PC-9 (cell line): ENCODE results near the gene MELK. TPM values are rescaled to one million over a fixed set of nuclear protein-coding genes. Genes with fewer than 3 reads are reported as not detected.

ENCODE experiments used
- BruUV-seq: library from RNA; stranded (reverse); fragments of 400-500 nt; replicated peaks from 2 replicates; lab custom pipeline; 2021; lab: Mats Ljungman, UMichigan
- CTCF ChIA-PET: fragments of 300-600 bp; sonication (Branson Sonifier 250); formaldehyde crosslinking; loops from one replicate; lab custom pipeline; 2022; ENCODE audit warnings: antibody characterized with exemption; lab: Charles Lee
- POLR2A ChIA-PET: fragments of 300-600 bp; sonication (Branson Sonifier 250); formaldehyde crosslinking; loops from one replicate; lab custom pipeline; 2022; ENCODE audit warnings: antibody characterized with exemption; ENCODE audit not compliant: unreplicated experiment; lab: Charles Lee
- DNase-seq, 2 experiments: peaks; one replicate each; pipeline versions ENCODE4 v3.0.0 to v3.0.0-alpha.2; 2015 to 2022; ENCODE audit warnings: mixed read lengths in 1 of 2
- H2AFZ ChIP-seq: fragments of 200-600 bp; sonication (generic); 2 replicates; pipeline ENCODE4 v1.8.1; 2017; ENCODE audit warnings: antibody characterized with exemption
- H3F3A ChIP-seq: fragments of 200-600 bp; sonication (generic); 2 replicates; pipeline ENCODE4 v1.8.1; 2017; ENCODE audit warnings: antibody characterized with exemption, mild to moderate bottlenecking, low read depth; ENCODE audit not compliant: insufficient read depth
- H3K27ac ChIP-seq: fragments of 200-600 bp; sonication (generic); 2 replicates; pipeline ENCODE4 v1.6.1; 2016; ENCODE audit warnings: mixed run types
- H3K27me3 ChIP-seq: fragments of 200-600 bp; sonication (generic); 2 replicates; pipeline ENCODE4 v1.6.1; 2016; ENCODE audit warnings: low read depth, mixed run types; ENCODE audit not compliant: insufficient read depth
- H3K36me3 ChIP-seq: fragments of 200-600 bp; sonication (generic); 2 replicates; pipeline ENCODE4 v1.6.1; 2016; ENCODE audit warnings: low read depth, mixed run types
- H3K4me1 ChIP-seq: fragments of 200-600 bp; sonication (generic); replicated peaks from 2 replicates; pipeline ENCODE4 v1.6.1; 2016; ENCODE audit warnings: mixed run types; ENCODE audit not compliant: insufficient read depth
- H3K4me2 ChIP-seq: fragments of 200-600 bp; sonication (generic); 2 replicates; pipeline ENCODE4 v1.6.1; 2017; ENCODE audit warnings: mixed run types
- H3K4me3 ChIP-seq: fragments of 200-600 bp; sonication (generic); 2 replicates; pipeline ENCODE4 v1.6.1; 2016; ENCODE audit warnings: mixed run types
- H3K79me2 ChIP-seq: fragments of 200-600 bp; sonication (generic); 2 replicates; pipeline ENCODE4 v1.6.1; 2017; ENCODE audit warnings: low read depth, mixed run types
- H3K9me2 ChIP-seq: fragments of 200-600 bp; sonication (generic); 2 replicates; pipeline ENCODE4 v1.8.1; 2017; ENCODE audit warnings: mild to moderate bottlenecking; ENCODE audit not compliant: insufficient read depth
- H3K9me3 ChIP-seq: fragments of 200-600 bp; sonication (generic); 2 replicates; pipeline ENCODE4 v1.8.1; 2016; ENCODE audit warnings: low read depth; ENCODE audit not compliant: insufficient read depth
- H4K20me1 ChIP-seq: fragments of 200-600 bp; sonication (generic); 2 replicates; pipeline ENCODE4 v1.8.1; 2017; ENCODE audit not compliant: insufficient read depth
- CTCF ChIP-seq: fragments of 200-600 bp; sonication (generic); conservative IDR thresholded peaks from 2 replicates; pipeline ENCODE4 v1.6.1; 2017; ENCODE audit warnings: mixed run types, antibody characterized with exemption, mild to moderate bottlenecking, moderate library complexity
- EZH2 ChIP-seq: fragments of 200-600 bp; sonication (generic); IDR thresholded peaks from 2 replicates; pipeline ENCODE4 v1.8.0; 2017; ENCODE audit warnings: antibody characterized with exemption, low read depth
- intact Hi-C: fragments of 100-400 bp; cut with micrococcal nuclease; formaldehyde crosslinking; loops from one replicate; pipeline ENCODE4 v1.10.0; 2022; ENCODE audit not compliant: unreplicated experiment
- total RNA-seq: library from RNA; stranded (reverse); gene quantifications from 2 replicates; pipeline ENCODE4 v1.2.3, GENCODE V29; 2021

MELK gene
- total RNA-seq, 1 experiment from 2014 or later = 48.1 TPM

- Histone ChIP-seq H3K4me3 (no peak overlapping the region), H3K9me3 (no peaks in the 10 kb centered on the region), H3K36me3 (no peaks in the 10 kb centered on the region; the same call in 1 of the 2 replicates), H4K20me1 (no peaks in the 10 kb centered on the region), H3K27ac (no peak overlapping the region), H3F3A (no peaks in the 10 kb centered on the region), H3K79me2 (no peaks in the 10 kb centered on the region), H3K4me1 (no peaks in the 10 kb centered on the region), H2AFZ (no peak overlapping the region), H3K4me2 (no peak overlapping the region), H3K9me2 (no peaks in the 10 kb centered on the region), H3K27me3 (no peaks in the 10 kb centered on the region)
- no peak for DNase-seq
- BruUV-seq = no TSS peak
- POLR2A ChIA-PET = no interaction called here
- TF ChIP-seq EZH2 = no peak
- CTCF ChIA-PET = no interaction called here
- intact Hi-C loops = no loop called here
These were observed 104.2 kb downstream of the MELK start for GRCh38 chr9:36676778-36677485.

- Histone ChIP-seq H3K9me3 (no peaks in the 10 kb centered on the region), H2AFZ (no peak overlapping the region), H3K27me3 (no peaks in the 10 kb centered on the region), H3K4me1 (no peaks in the 10 kb centered on the region), H3K4me2 (no peak overlapping the region), H3K27ac (no peak overlapping the region), H3K4me3 (no peak overlapping the region), H3F3A (no peaks in the 10 kb centered on the region), H3K9me2 (no peaks in the 10 kb centered on the region), H4K20me1 (no peaks in the 10 kb centered on the region), H3K36me3 (no peaks in the 10 kb centered on the region; the same call in 1 of the 2 replicates), H3K79me2 (no peaks in the 10 kb centered on the region)
- no peak for DNase-seq
- TF ChIP-seq CTCF (no peak), EZH2 (no peak)
- CTCF ChIA-PET = no interaction called here
- no TSS peak for BruUV-seq
- intact Hi-C loops = no loop called here
- POLR2A ChIA-PET = interaction anchor here (0.5 kb wide), 1 partner anchor 180 kb away, joined by 4 read pairs; no protein-coding TSS in a partner anchor
These were observed 104.9 kb downstream of the MELK start for GRCh38 chr9:36677611-36678010.

- Histone ChIP-seq H3K9me3 (no peaks in the 10 kb centered on the region), H3K79me2 (no peaks in the 10 kb centered on the region), H3F3A (no peaks in the 10 kb centered on the region), H3K27ac (no peak overlapping the region), H3K4me2 (no peak overlapping the region), H2AFZ (no peak overlapping the region), H3K9me2 (no peaks in the 10 kb centered on the region), H4K20me1 (no peaks in the 10 kb centered on the region), H3K4me1 (no peaks in the 10 kb centered on the region), H3K27me3 (no peaks in the 10 kb centered on the region), H3K4me3 (no peak overlapping the region), H3K36me3 (no peaks in the 10 kb centered on the region; the same call in 1 of the 2 replicates)
- ChIA-PET CTCF (no interaction called here), POLR2A (no interaction called here)
- TF ChIP-seq EZH2 (no peak), CTCF (no peak)
- no peak for DNase-seq
- intact Hi-C loops = no loop called here
- BruUV-seq = no TSS peak
These were observed 107.0 kb downstream of the MELK start for GRCh38 chr9:36679710-36680109.
